ENCODE data around the gene ZNF101. TPM values are rescaled to one million over a fixed set of nuclear protein-coding genes. Genes with fewer than 3 reads are reported as not detected.

The ZNF101 gene
- total RNA-seq, 1 experiment from 2014 or later, result 15.6 TPM

GRCh38 chr19:19654441-19654840, 14.2 kb upstream of the ZNF101 start:
- POLR2A ChIA-PET, result no interaction called here
- CTCF ChIA-PET, result no interaction called here
- Histone ChIP-seq H3K27ac (ENCODE audit: low read length) (no peak overlapping the region), H3K27me3 (ENCODE audit: control insufficient read depth, insufficient read depth, low read length) (no peaks in the 10 kb centered on the region), H3K9me3 (ENCODE audit: control insufficient read depth, insufficient read depth, low read depth, low read length) (no peaks in the 10 kb centered on the region), H3K36me3 (ENCODE audit: control insufficient read depth, insufficient read depth, low read length) (no peaks in the 10 kb centered on the region; the same call in none of the 2 replicates), H3K4me1 (ENCODE audit: control insufficient read depth, insufficient read depth, low read length) (no peaks in the 10 kb centered on the region), H3K4me3 (ENCODE audit: low read depth in 2 of 2, low read length in 2 of 2) (no peak overlapping the region)
- no peak for ATAC-seq
- intact Hi-C loops (cut with micrococcal nuclease; ENCODE audit: unreplicated experiment) (no loop called here), in situ Hi-C loops (cut with HindIII; ENCODE audit: low pct_unique_long_range_greater_than_20kb, low sequenced_read_pairs) (no loop called here)
- TF ChIP-seq, protein P1, sequence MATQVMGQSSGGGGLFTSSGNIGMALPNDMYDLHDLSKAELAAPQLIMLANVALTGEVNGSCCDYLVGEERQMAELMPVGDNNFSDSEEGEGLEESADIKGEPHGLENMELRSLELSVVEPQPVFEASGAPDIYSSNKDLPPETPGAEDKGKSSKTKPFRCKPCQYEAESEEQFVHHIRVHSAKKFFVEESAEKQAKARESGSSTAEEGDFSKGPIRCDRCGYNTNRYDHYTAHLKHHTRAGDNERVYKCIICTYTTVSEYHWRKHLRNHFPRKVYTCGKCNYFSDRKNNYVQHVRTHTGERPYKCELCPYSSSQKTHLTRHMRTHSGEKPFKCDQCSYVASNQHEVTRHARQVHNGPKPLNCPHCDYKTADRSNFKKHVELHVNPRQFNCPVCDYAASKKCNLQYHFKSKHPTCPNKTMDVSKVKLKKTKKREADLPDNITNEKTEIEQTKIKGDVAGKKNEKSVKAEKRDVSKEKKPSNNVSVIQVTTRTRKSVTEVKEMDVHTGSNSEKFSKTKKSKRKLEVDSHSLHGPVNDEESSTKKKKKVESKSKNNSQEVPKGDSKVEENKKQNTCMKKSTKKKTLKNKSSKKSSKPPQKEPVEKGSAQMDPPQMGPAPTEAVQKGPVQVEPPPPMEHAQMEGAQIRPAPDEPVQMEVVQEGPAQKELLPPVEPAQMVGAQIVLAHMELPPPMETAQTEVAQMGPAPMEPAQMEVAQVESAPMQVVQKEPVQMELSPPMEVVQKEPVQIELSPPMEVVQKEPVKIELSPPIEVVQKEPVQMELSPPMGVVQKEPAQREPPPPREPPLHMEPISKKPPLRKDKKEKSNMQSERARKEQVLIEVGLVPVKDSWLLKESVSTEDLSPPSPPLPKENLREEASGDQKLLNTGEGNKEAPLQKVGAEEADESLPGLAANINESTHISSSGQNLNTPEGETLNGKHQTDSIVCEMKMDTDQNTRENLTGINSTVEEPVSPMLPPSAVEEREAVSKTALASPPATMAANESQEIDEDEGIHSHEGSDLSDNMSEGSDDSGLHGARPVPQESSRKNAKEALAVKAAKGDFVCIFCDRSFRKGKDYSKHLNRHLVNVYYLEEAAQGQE (IDR thresholded peaks at IDR 0.05; ENCODE audit: insufficient read depth in 1 of 2, low read depth in 2 of 2, low read length in 1 of 2), result no peak
- TF ChIP-seq CTCF (IDR thresholded peaks at IDR 0.05), result no peak
- no peak for TF ChIP-seq TCF7L2 (IDR thresholded peaks at IDR 0.05; ENCODE audit: low read depth, low read length)
- TF ChIP-seq POLR2AphosphoS5 (IDR thresholded peaks at IDR 0.05; ENCODE audit: low read depth, low read length), result no peak
- TF ChIP-seq SIN3A (IDR thresholded peaks at IDR 0.05; ENCODE audit: borderline replicate concordance, insufficient read depth, low read depth, low read length), result no peak
- BruUV-seq (replicated peaks), result no TSS peak
- no peak for DNase-seq (ENCODE audit: low read depth, low spot score)

GRCh38 chr19:19655051-19655594, 13.5 kb upstream of the ZNF101 start:
- POLR2A ChIA-PET, result no interaction called here

More at GRCh38 chr19:19655051-19655594, 13.5 kb upstream of the ZNF101 start:
- CTCF ChIA-PET, result no interaction called here
- TF ChIP-seq SIN3A (IDR thresholded peaks at IDR 0.05; ENCODE audit: borderline replicate concordance, insufficient read depth, low read depth, low read length) (no peak), TCF7L2 (IDR thresholded peaks at IDR 0.05; ENCODE audit: low read depth, low read length) (no peak), POLR2AphosphoS5 (IDR thresholded peaks at IDR 0.05; ENCODE audit: low read depth, low read length) (no peak), CTCF (IDR thresholded peaks at IDR 0.05) (no peak)
- TF ChIP-seq, protein P1 (IDR thresholded peaks at IDR 0.05; ENCODE audit: insufficient read depth in 1 of 2, low read depth in 2 of 2, low read length in 1 of 2), result no peak
- in situ Hi-C loops (cut with HindIII; ENCODE audit: low pct_unique_long_range_greater_than_20kb, low sequenced_read_pairs), result no loop called here
- intact Hi-C loops (cut with micrococcal nuclease; ENCODE audit: unreplicated experiment), result no loop called here
- H3K9me3 ChIP-seq (ENCODE audit: control insufficient read depth, insufficient read depth, low read depth, low read length), result no peaks in the 10 kb centered on the region
- no peaks in the 10 kb centered on the region for H3K27me3 ChIP-seq (ENCODE audit: control insufficient read depth, insufficient read depth, low read length)
- no peak overlapping the region for H3K27ac ChIP-seq (ENCODE audit: low read length)
- DNase-seq (ENCODE audit: low read depth, low spot score), result no peak
- H3K4me3 ChIP-seq (ENCODE audit: low read depth in 2 of 2, low read length in 2 of 2), result no peak overlapping the region
- ATAC-seq, result no peak
- no TSS peak for BruUV-seq (replicated peaks)
- H3K36me3 ChIP-seq (ENCODE audit: control insufficient read depth, insufficient read depth, low read length), result no peaks in the 10 kb centered on the region; the same call in none of the 2 replicates
- no peaks in the 10 kb centered on the region for H3K4me1 ChIP-seq (ENCODE audit: control insufficient read depth, insufficient read depth, low read length)
